AG09309 (cell line): ENCODE measurements around the gene GPA33.

Experiments used
- DNase-seq: peaks from one replicate; pipeline ENCODE4 v3.0.0-alpha.2; 2010; ENCODE audit warnings: low read depth
- H3K4me3 ChIP-seq: 2 replicates; pipeline ENCODE4 v1.5.1; 2011; ENCODE audit warnings: mild to moderate bottlenecking, low read depth, low read length, moderate library complexity; ENCODE audit not compliant: control insufficient read depth
- CTCF ChIP-seq: IDR thresholded peaks from 2 replicates; pipeline ENCODE4 v1.5.1; 2011; ENCODE audit warnings: mild to moderate bottlenecking, low read depth, low read length, inconsistent platforms; ENCODE audit not compliant: insufficient read depth, control insufficient read depth; ENCODE audit errors: missing control alignments

Gene GPA33

GRCh38 chr1:167119696-167120095, 29.5 kb upstream of the GPA33 start:
- H3K4me3 ChIP-seq, result no peak overlapping the region
- no peak for TF ChIP-seq CTCF
- no peak for DNase-seq

GRCh38 chr1:167118188-167118587, 28.0 kb upstream of the GPA33 start:
- DNase-seq, result no peak
- TF ChIP-seq CTCF, result no peak
- no peak overlapping the region for H3K4me3 ChIP-seq

GRCh38 chr1:167117225-167117624, 27.0 kb upstream of the GPA33 start:
- no peak for DNase-seq
- TF ChIP-seq CTCF, result no peak

GRCh38 chr1:167116174-167116573, 26.0 kb upstream of the GPA33 start:
- no peak for DNase-seq
- TF ChIP-seq CTCF, result no peak
- H3K4me3 ChIP-seq, result no peak overlapping the region

More at GRCh38 chr1:167117225-167117624, 27.0 kb upstream of the GPA33 start:
- H3K4me3 ChIP-seq, result no peak overlapping the region

GRCh38 chr1:167115655-167116054, 25.5 kb upstream of the GPA33 start:
- DNase-seq, result no peak
- no peak overlapping the region for H3K4me3 ChIP-seq
- no peak for TF ChIP-seq CTCF

GRCh38 chr1:167114725-167115124, 24.5 kb upstream of the GPA33 start:
- TF ChIP-seq CTCF, result no peak
- DNase-seq, result no peak
- no peak overlapping the region for H3K4me3 ChIP-seq

GRCh38 chr1:167111868-167112709, 21.9 kb upstream of the GPA33 start:
- DNase-seq, result no peak
- no peak for TF ChIP-seq CTCF
- no peak overlapping the region for H3K4me3 ChIP-seq
